IMR-90 (cell line): ENCODE data around the gene IL17D. TPM values are rescaled to one million over a fixed set of nuclear protein-coding genes. Genes with fewer than 3 reads are reported as not detected.

Source experiments
- ATAC-seq: fragments of 200-7000 bp; cut with Tn5 transposase; 2 replicates; pipeline ENCODE4 v1.9.1; 2020; ENCODE audit warnings: low read depth, mild to moderate bottlenecking, moderate library complexity
- BruUV-seq: library from RNA; stranded (reverse); fragments of 400-500 nt; replicated peaks from 2 replicates; lab custom pipeline; 2021; lab: Mats Ljungman, UMichigan
- CTCF ChIA-PET: fragments of 300-600 bp; formaldehyde crosslinking; extraction: SDS; loops from one replicate; lab custom pipeline; 2021; ENCODE audit warnings: antibody characterized with exemption; lab: Yijun Ruan, JAX
- POLR2A ChIA-PET: fragments of 300-600 bp; sonication (Branson Sonifier 250); formaldehyde crosslinking; loops from one replicate; lab custom pipeline; 2022; ENCODE audit warnings: antibody characterized with exemption; ENCODE audit not compliant: unreplicated experiment; lab: Charles Lee
- DNase-seq: peaks from one replicate; pipeline ENCODE4 v3.0.0; 2013
- H2AFZ ChIP-seq: replicated peaks from 2 replicates; pipeline ENCODE3; 2013; ENCODE audit warnings: low read length, mild to moderate bottlenecking; ENCODE audit not compliant: poor library complexity
- H2AK5ac ChIP-seq: 2 replicates; pipeline ENCODE4 v1.6.1; 2013; ENCODE audit warnings: low read depth, low read length, inconsistent platforms
- H2AK9ac ChIP-seq: replicated peaks from 2 replicates; pipeline ENCODE3; 2013; ENCODE audit warnings: mild to moderate bottlenecking, low read depth, low read length, moderate library complexity; ENCODE audit not compliant: poor library complexity
- H2BK120ac ChIP-seq: 2 replicates; pipeline ENCODE4 v1.6.1; 2013; ENCODE audit warnings: low read depth, low read length, inconsistent platforms
- H2BK15ac ChIP-seq: 3 replicates; pipeline ENCODE4 v1.6.1; 2013; ENCODE audit warnings: low read depth, low read length, inconsistent platforms
- H2BK20ac ChIP-seq: 2 replicates; pipeline ENCODE4 v1.6.1; 2013; ENCODE audit warnings: low read depth, mild to moderate bottlenecking, inconsistent platforms, low read length, moderate library complexity
- H2BK5ac ChIP-seq: 2 replicates; pipeline ENCODE4 v1.6.1; 2013; ENCODE audit warnings: mild to moderate bottlenecking, low read depth, low read length, inconsistent platforms; ENCODE audit not compliant: poor library complexity, severe bottlenecking
- H3K14ac ChIP-seq: replicated peaks from 2 replicates; pipeline ENCODE4 v1.6.1; 2013; ENCODE audit warnings: low read depth, low read length, inconsistent platforms
- H3K18ac ChIP-seq: 2 replicates; pipeline ENCODE4 v1.6.1; 2013; ENCODE audit warnings: low read depth, low read length, control low read depth
- H3K23ac ChIP-seq: 2 replicates; pipeline ENCODE4 v1.6.1; 2013; ENCODE audit warnings: low read depth, low read length, inconsistent platforms
- H3K27ac ChIP-seq: 2 replicates; pipeline ENCODE4 v1.5.1; 2013; ENCODE audit warnings: mild to moderate bottlenecking, control low read depth, low read length; ENCODE audit not compliant: insufficient read depth
- H3K27me3 ChIP-seq: 2 replicates; pipeline ENCODE4 v1.6.1; 2013; ENCODE audit warnings: low read length; ENCODE audit not compliant: control insufficient read depth, insufficient read depth
- H3K36me3 ChIP-seq: 2 replicates; pipeline ENCODE4 v1.6.1; 2013; ENCODE audit warnings: low read length, mixed read lengths; ENCODE audit not compliant: control insufficient read depth, insufficient read depth
- H3K4ac ChIP-seq: 2 replicates; pipeline ENCODE4 v1.6.1; 2013; ENCODE audit warnings: low read depth, low read length, inconsistent platforms
- H3K4me1 ChIP-seq: 2 replicates; pipeline ENCODE4 v1.6.1; 2013; ENCODE audit warnings: low read length, mixed read lengths; ENCODE audit not compliant: control insufficient read depth, insufficient read depth
- H3K4me2 ChIP-seq: 2 replicates; pipeline ENCODE4 v1.6.1; 2013; ENCODE audit warnings: low read depth, mild to moderate bottlenecking, control low read depth, low read length, moderate library complexity
- H3K4me3 ChIP-seq: 2 replicates; pipeline ENCODE4 v1.5.1; 2013; ENCODE audit warnings: low read depth, mild to moderate bottlenecking, control low read depth, low read length, moderate library complexity; ENCODE audit not compliant: insufficient read depth
- H3K56ac ChIP-seq: 2 replicates; pipeline ENCODE4 v1.6.1; 2013; ENCODE audit warnings: low read length, inconsistent platforms; ENCODE audit not compliant: insufficient read depth; ENCODE audit errors: extremely low read depth
- H3K79me1 ChIP-seq, 2 experiments: 2 replicates each; pipeline ENCODE4 v1.6.1; 2013; ENCODE audit warnings: low read length in 2 of 2, inconsistent platforms in 1 of 2, low read depth in 1 of 2
- H3K9ac ChIP-seq: 2 replicates; pipeline ENCODE4 v1.6.1; 2013; ENCODE audit warnings: low read depth, low read length, control low read depth
- H3K9me1 ChIP-seq: 2 replicates; pipeline ENCODE4 v1.6.1; 2013; ENCODE audit warnings: low read length, inconsistent platforms; ENCODE audit not compliant: insufficient read depth
- H3K9me3 ChIP-seq: 2 replicates; pipeline ENCODE4 v1.6.1; 2013; ENCODE audit warnings: low read length; ENCODE audit not compliant: control insufficient read depth, insufficient read depth
- H4K20me1 ChIP-seq: 2 replicates; pipeline ENCODE4 v1.6.1; 2013; ENCODE audit warnings: low read length, inconsistent platforms; ENCODE audit not compliant: insufficient read depth
- H4K5ac ChIP-seq: 2 replicates; pipeline ENCODE4 v1.6.1; 2013; ENCODE audit warnings: mild to moderate bottlenecking, low read depth, low read length, control low read depth
- H4K8ac ChIP-seq, 2 experiments: 2 replicates each; pipeline ENCODE4 v1.6.1; 2013; ENCODE audit warnings: low read depth in 2 of 2, low read length in 2 of 2, control low read depth in 1 of 2, inconsistent platforms in 1 of 2
- H4K91ac ChIP-seq: 2 replicates; pipeline ENCODE4 v1.6.1; 2013; ENCODE audit warnings: low read depth, low read length, inconsistent platforms; ENCODE audit not compliant: insufficient read depth
- BHLHE40 ChIP-seq: fragments of 150-350 bp; IDR thresholded peaks from 2 replicates; pipeline ENCODE4 v1.6.1; 2016; ENCODE audit warnings: mild to moderate bottlenecking, low read depth, low read length
- CEBPB ChIP-seq: IDR thresholded peaks from 2 replicates; pipeline ENCODE4 v1.6.1; 2012; ENCODE audit warnings: low read depth, low read length, improper control_type of control experiment
- CTCF ChIP-seq: conservative IDR thresholded peaks from 2 replicates; pipeline ENCODE4 v1.5.1; 2012; ENCODE audit warnings: mild to moderate bottlenecking, low read depth, low read length, improper control_type of control experiment
- ELK1 ChIP-seq: fragments of 150-350 bp; IDR thresholded peaks from 2 replicates; pipeline ENCODE4 v1.6.1; 2016; ENCODE audit warnings: low read depth, mild to moderate bottlenecking, low read length, moderate library complexity, borderline replicate concordance
- FOS ChIP-seq: fragments of 150-350 bp; IDR thresholded peaks from 2 replicates; pipeline ENCODE4 v1.6.1; 2016; ENCODE audit warnings: low read depth, low read length
- MAFK ChIP-seq: IDR thresholded peaks from 2 replicates; pipeline ENCODE4 v1.6.1; 2012; ENCODE audit warnings: low read depth, low read length, improper control_type of control experiment
- MAZ ChIP-seq: IDR thresholded peaks from 2 replicates; pipeline ENCODE4 v1.6.1; 2012; ENCODE audit warnings: low read depth, mild to moderate bottlenecking, low read length, improper control_type of control experiment, moderate library complexity, borderline replicate concordance
- MXI1 ChIP-seq: IDR thresholded peaks from 2 replicates; pipeline ENCODE4 v1.6.1; 2012; ENCODE audit warnings: low read depth, mild to moderate bottlenecking, low read length, moderate library complexity, borderline replicate concordance
- NFE2L2 ChIP-seq: fragments of 150-350 bp; IDR thresholded peaks from 2 replicates; pipeline ENCODE4 v1.6.1; 2016; ENCODE audit warnings: low read depth, mild to moderate bottlenecking, low read length
- RAD21 ChIP-seq: IDR thresholded peaks from 2 replicates; pipeline ENCODE4 v1.6.1; 2012; ENCODE audit warnings: low read length, improper control_type of control experiment
- RCOR1 ChIP-seq: IDR thresholded peaks from 2 replicates; pipeline ENCODE4 v1.6.1; 2012; ENCODE audit warnings: mild to moderate bottlenecking, low read length, improper control_type of control experiment; ENCODE audit not compliant: insufficient replicate concordance
- RFX5 ChIP-seq: IDR thresholded peaks from 2 replicates; pipeline ENCODE4 v1.8.0; 2012; ENCODE audit warnings: low read depth, mild to moderate bottlenecking, low read length, moderate library complexity
- SMC3 ChIP-seq: fragments of 150-350 bp; IDR thresholded peaks from 2 replicates; pipeline ENCODE4 v1.6.1; 2016; ENCODE audit warnings: low read depth, mild to moderate bottlenecking, antibody characterized with exemption, low read length, moderate library complexity
- USF2 ChIP-seq: fragments of 150-350 bp; IDR thresholded peaks from 2 replicates; pipeline ENCODE4 v1.6.1; 2017; ENCODE audit warnings: mild to moderate bottlenecking, antibody characterized with exemption, low read length, low read depth
- WGBS, 2 experiments: methylation state at CpG; one replicate each; pipeline versions ENCODE4 v1.1.5 to v1.1.7; 2013; ENCODE audit warnings: missing lambda C conversion rate in 2 of 2; ENCODE audit not compliant: insufficient read length in 1 of 2; ENCODE audit errors: extremely low coverage in 2 of 2; 5-methylcytosine and 5-hydroxymethylcytosine counted together
- dilution Hi-C: fragments of 300-500 bp; cut with HindIII; formaldehyde crosslinking; loops from one replicate; pipeline ENCODE4 v1.14.3; 2018; ENCODE audit warnings: low sequenced_read_pairs; ENCODE audit not compliant: unreplicated experiment
- in situ Hi-C: fragments of 300-500 bp; cut with MboI; formaldehyde crosslinking; loops from 3 replicates; pipeline ENCODE4 v1.14.3; 2019; ENCODE audit warnings: low sequenced_read_pairs, inconsistent platforms, mixed read lengths
- intact Hi-C: fragments of 100-400 bp; cut with micrococcal nuclease; formaldehyde crosslinking; loops from 2 replicates; pipeline ENCODE4 v1.10.0; 2022
- polyA plus RNA-seq, 3 experiments: library from polyadenylated mRNA; depleted of rRNA; stranded (reverse); fragments of >200 nt; gene quantifications; 2 replicates each; pipeline ENCODE4 v1.2.3, GENCODE V29; 2012; ENCODE audit warnings: low replicate concordance in 1 of 3
- total RNA-seq: library from RNA; depleted of rRNA; stranded (reverse); fragments of >200 nt; gene quantifications from 2 replicates; pipeline ENCODE4 v1.2.3, GENCODE V29; 2012

Gene IL17D
- total and polyA plus RNA-seq, 2 of the 4 experiments (the other 2 are of a cell fraction): 0.72 to 1.4 TPM

- ChIA-PET POLR2A (no interaction called here), CTCF (interaction anchor here (1.0 kb wide), 1 partner anchor 44 kb away, joined by 3 read pairs; no protein-coding TSS in a partner anchor)
- Histone ChIP-seq H3K27ac (no peak overlapping the region), H2BK20ac (no peak overlapping the region), H3K9me1 (peaks cover 3% of the 10 kb centered on the region; the same call in 1 of the 2 replicates), H2BK120ac (no peak overlapping the region), H2BK5ac (no peak overlapping the region), H3K18ac (no peak overlapping the region), H3K4me1 (peaks cover 3% of the 10 kb centered on the region; the same call in 1 of the 2 replicates), H2AFZ (no peak overlapping the region), H2AK5ac (no peak overlapping the region), H3K4ac (no peak overlapping the region), H3K56ac (no peak overlapping the region), H3K14ac (no peak overlapping the region), H3K4me2 (peak overlapping the region; percentile 63; the same call in 1 of the 2 replicates), H4K5ac (no peak overlapping the region), H3K23ac (no peak overlapping the region), H4K91ac (no peak overlapping the region), H4K20me1 (no peaks in the 10 kb centered on the region), H3K36me3 (no peaks in the 10 kb centered on the region), H3K27me3 (no peaks in the 10 kb centered on the region), H4K8ac (no peak overlapping the region), H3K4me3 (no peak overlapping the region), H2AK9ac (no peak overlapping the region), H3K79me1 (no peaks in the 10 kb centered on the region), H3K9me3 (no peaks in the 10 kb centered on the region), H2BK15ac (no peak overlapping the region), H3K9ac (no peak overlapping the region)
- BruUV-seq: no TSS peak
- dilution Hi-C loops (no loop called here), in situ Hi-C loops (no loop called here), intact Hi-C loops (no loop called here)
- DNase-seq: no peak
- no CpG with 5 or more reads among the region's 1 CpG for WGBS, 2 experiments
- no peak for ATAC-seq
- TF ChIP-seq CEBPB: no peak
- no peak for TF ChIP-seq RFX5
- TF ChIP-seq CTCF: no peak
- TF ChIP-seq FOS: no peak
- TF ChIP-seq ELK1: no peak
- no peak for TF ChIP-seq BHLHE40
- no peak for TF ChIP-seq SMC3
- no peak for TF ChIP-seq USF2
- no peak for TF ChIP-seq MAFK
- TF ChIP-seq NFE2L2: no peak
- no peak for TF ChIP-seq MXI1
- no peak for TF ChIP-seq RCOR1
- TF ChIP-seq MAZ: no peak
- no peak for TF ChIP-seq RAD21
Observed at GRCh38 chr13:20682061-20682460, 21.4 kb upstream of the IL17D start.
